ENCODE results near the gene GSDME.

GSDME gene

DNA sequence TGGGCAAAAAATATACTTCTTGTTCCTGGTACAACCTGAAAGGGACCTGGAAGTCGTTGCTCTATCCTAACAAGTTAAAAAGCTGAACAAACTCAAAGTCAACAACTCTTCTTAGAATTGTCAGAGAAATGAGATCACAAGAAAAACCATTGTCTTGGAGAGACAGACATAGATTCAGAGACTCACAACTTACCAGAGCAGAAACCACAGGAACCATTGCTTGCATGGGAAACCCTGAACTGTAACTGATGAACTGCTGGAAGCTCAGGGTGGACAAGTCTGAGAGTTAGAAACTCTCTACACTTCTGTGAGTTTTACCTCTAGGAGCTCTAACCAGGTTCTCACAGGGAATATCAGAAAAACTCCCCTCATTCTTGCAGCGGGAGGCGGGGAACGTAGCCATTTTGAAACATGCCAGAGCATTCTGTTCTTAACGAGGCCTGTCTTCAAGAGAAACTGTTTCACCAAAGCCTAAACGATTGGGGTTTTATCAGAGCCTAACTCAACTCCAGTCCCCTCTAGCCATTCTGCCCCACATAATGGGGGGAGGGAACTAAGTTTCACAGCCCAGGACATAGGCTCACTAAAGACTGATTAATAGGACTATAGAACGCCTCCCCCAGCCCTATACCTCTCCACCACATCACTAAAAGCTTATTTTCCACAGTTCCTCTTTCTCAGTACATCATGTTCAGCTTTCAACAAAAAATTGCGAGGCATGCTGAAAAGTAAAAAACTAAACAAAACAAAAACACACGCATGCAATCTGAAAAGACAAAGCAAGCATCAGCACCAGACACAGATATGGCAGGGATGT is 12.0 kb upstream of the GSDME start:
- no peak for DNase-seq

DNA sequence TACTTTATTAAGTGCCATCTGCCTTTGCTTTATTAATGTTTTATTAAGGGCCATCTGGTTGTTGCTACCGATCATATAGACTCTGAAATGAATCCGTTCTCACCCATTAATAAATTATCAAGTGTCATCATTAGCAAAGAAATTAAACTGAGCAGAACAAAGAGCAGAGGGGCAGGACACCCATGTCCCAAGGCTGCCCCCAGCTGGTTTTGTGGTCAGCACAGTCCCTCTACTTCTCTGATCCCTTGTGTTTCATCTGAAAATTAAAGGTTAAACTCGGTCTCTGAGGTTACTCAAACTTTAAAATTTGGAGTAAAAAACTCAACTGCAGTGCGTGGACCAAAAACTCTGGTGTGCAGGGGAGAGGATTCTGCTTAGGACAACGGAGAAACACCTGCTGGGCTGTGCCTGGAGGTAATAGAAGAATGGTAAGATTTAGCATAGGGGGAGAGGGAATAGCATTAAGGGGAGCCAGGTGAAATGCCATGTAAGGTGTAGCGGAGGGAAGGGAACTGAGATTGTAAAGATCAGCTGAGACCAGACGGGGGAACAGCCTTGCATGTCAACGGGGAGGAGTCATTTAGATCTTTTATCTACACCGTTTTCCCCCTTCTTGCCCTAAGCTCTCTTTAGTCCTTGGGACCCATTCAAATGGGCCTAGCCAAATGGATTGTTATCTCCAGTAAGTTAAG is 10.8 kb upstream of the GSDME start:
- no peak for DNase-seq

DNA sequence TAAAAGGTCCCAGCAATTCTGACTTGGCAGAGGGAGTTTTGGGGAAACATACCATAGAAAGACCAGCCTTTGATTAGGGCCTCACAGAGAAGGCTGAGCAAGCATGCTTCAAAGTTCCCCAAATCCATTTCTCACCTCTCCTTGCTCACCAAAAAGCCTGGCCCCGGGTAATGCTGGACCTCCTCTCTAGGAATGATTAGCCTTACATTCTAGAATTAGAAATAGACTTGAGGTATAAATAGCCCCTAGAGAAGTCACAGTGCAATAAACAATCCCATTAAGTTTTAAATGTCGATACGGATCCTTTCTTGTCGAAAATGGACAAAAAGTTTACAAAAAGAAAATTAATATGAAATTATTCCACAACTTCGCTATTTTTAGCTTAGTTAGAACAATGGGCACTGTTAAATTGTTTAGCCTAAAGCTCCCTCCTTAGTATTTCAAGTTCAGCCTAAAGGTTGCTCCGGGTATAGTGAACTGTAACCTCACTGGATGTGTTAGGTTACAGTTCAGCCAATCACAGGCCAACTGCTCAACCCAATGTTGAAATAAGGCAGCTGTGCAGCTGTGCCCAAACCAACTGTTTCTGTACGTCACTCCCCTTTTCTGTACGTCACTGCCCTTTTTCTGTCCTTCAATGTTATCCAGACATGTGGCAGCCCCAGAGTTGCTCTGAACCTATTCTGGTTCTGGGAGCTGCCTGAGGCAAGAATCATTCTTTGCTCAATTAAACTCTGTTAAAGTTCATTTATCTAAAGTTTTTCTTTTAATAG is 7.9 kb upstream of the GSDME start:
- no peak for DNase-seq

- DNase-seq: no peak
These were observed 6.7 kb upstream of the GSDME start for GRCh38 chr7:24764011-24764410.

- DNase-seq: no peak
These were observed 6.1 kb upstream of the GSDME start for GRCh38 chr7:24763303-24763901.

- DNase-seq: no peak
These were observed 5.5 kb upstream of the GSDME start for GRCh38 chr7:24762771-24763170.

DNA sequence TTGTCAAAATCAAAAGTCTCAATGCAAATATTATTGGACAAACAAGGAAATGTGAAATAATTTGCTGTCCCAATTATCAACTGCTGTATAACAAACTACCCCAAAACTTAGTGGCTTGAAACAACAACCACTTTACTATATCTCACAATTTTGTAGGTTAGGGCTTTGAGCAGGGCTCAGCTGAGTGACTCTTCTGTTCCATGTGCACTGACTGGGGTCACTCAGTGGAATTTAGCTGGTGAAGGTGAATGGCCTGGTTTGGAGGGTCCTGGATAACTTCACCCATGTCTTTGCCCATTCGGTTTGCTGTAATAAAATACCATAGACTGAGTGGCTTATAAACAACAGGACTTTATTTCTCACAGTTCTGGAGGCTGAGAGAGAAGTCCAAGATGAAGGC is 3.7 kb upstream of the GSDME start:
- no peak for DNase-seq

DNA sequence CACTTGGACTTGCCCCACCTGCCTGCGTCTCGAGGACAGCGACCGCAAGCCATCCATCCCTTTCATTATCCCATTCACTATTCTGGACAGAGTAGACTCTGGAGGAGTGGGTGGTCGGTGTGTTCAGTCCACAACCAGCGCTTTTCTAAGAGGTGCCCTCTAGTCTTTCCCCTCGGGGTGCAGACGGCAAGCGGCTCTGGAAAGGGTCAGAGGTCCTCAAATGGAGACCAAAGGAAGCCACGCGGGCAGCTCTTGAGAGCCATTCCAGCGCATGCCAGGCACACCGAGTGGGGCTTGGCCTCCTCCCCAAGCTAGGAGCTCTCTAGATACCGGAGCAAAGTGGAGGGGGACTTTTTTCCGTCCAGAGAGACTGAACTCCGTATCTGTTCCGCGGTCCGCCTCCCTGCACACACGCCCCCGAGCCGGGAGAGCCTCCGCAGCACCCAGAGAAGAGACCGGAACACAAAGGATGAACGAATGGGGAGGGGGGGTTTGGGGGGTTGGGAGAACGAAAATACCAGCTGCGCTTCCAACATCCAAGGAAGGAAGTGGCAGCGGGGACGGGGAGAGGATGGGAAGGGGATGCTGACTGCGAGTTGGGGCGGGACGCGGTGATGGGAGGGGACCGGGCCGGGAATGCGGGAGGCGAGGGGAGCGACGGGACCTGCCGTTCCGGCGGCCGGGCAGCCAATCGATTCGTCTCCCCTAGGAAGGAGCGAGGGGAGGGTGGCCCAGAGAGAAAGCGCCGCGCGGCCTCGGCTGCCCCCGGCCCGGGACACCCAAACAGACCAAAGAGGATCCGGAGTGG is 515 bp downstream of the GSDME start:
- no peak for DNase-seq

- no peak for DNase-seq
These were observed 1.5 kb downstream of the GSDME start for GRCh38 chr7:24755541-24756407.

DNA sequence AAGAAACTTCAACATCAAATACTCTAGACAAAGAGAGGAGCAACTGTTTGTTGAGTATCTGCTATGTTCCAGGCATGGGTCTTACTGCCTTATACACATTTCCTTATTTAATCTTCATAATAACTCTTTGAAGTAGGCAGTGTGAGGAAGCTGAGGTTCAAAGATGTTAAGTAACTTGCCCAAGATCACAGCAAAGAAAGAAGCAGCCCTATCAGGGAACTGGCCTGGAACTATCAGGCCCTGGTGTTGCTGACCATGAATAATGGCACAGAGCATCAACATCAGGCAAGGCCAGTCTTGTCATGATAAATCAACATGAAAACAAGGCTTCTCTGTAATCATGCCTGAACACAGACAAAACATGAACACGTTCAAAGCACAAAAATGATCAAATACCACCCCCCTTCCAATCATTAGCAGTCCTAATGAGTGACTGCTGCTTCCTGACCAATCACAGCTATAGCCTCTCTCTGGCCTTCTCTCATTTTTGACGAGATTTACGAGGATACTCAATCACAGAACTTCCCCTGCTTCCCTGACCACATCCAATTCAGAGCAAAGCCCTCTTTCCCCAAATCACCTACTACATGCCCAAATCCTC is 2.3 kb downstream of the GSDME start:
- DNase-seq: no peak

- no peak for DNase-seq
These were observed 5.0 kb downstream of the GSDME start for GRCh38 chr7:24752073-24752800.

DNA sequence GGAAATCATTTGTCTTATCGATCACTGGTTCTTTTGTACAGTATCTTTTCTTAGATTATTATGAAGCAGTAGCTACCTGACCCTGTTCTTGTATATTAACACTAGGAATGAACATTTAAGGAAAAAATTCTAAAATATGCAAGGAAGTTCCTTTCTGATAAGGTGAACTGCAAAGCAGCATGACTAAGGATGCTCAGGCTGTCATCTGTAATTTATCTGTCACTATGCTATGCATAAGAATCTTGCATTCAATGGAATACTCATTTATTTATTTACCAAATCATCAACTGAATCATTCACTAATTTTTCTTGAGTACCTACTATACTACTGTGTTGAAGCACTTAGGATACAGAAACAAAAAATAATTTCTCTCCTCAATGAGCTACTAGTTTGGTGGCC is 5.8 kb downstream of the GSDME start:
- no peak for DNase-seq

GRCh38 chr7:24750441-24751055 is 6.7 kb downstream of the GSDME start:
- no peak for DNase-seq

- DNase-seq: no peak
These were observed 8.7 kb downstream of the GSDME start for GRCh38 chr7:24748521-24748920.

DNA sequence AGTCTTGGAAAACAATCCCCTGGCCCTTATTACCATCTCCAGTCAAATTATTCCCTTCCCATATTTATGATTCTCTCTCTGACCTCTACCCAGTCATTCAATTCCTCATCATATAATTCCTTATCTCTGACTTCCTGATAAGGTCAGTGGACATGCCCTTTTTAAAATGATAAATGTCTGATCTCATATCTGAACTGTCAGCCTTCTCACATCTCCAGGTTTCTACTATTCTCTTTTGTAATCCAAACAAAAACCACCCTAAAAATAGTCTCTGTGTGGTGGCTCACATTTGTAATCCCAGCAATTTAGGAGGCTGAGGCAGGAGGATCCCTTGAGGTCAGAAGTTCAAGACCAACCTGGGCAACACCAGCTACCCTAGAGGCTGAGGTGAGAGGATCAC is 11.9 kb downstream of the GSDME start:
- DNase-seq: no peak

DNA sequence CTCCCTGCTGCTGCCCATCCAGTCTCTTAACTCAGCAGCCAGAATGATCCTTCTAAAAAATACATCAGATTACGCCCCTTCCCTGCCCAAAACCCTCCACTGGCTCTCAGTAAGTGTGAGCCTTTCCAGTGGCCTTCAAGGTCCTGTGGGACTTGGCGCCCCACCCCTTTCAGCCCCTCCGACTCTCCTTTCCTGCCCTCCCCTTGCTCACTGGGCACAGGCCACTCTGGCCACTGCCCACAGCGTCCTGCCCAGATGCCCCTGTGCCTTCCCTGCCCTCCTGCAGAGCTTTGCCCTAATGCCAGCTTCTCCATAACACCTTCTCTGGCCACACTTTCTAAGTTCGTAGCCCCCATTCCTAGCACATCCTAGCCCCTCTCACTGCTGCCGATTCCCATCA is 13.8 kb downstream of the GSDME start:
- no peak for DNase-seq

- DNase-seq: no peak
These were observed 14.6 kb downstream of the GSDME start for GRCh38 chr7:24742506-24743162.

DNA sequence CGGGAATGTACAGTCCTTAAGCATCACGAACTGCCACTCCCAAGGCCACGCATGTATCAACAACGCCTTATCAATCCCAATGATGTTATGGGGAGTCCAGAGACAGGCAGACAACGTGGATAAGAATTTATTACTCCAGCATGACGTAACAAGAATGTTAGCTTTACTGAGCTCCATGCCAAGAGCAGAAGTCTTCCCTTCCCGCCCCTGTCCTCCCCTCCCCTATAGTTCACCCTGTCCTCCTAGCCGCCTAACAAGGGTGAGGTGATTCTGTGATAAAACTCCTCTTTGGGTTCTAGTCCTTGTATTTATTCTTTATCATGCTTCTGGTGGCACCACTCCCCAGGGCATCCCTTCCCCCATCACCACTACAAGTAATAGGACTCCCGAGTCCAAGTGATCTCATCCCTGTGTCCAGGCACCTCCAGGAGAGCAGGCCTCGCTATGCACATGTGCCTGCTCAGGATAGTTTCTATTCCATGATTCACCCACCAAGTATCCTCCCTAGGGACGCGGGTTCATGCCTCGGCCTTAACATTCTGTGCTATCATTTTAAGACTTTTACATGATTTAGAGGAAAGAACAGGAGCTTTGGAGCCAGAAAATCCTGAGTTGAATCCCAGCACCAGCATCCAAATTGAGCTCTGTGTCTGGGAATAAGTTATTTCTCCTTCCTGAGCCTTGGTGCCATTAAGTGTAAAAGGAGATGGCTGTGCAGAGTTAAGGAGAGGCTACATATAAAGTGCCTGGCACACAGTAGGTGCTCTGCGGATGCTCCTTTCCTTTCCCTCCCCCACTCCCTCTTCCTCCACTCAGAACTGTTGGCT is 15.4 kb downstream of the GSDME start:
- no peak for DNase-seq
